HepG2 (cell line): Measurements from ENCODE around the gene ABCC2. TPM values are rescaled to one million over a fixed set of nuclear protein-coding genes. Genes with fewer than 3 reads are reported as not detected.

Experiments
- FOXK2 ChIP-seq: fragments of 450-650 bp; IDR thresholded peaks from 2 replicates; pipeline ENCODE4 v1.6.1; 2016
- FOXP1 ChIP-seq, 2 experiments: fragments of 450-650 bp in 1 of 2; IDR thresholded peaks; 2 replicates each; pipeline ENCODE4 v1.6.1; 2017 to 2018; ENCODE audit warnings: antibody characterized with exemption in 1 of 2
- HDAC2 ChIP-seq: sonication (generic); formaldehyde crosslinking; IDR thresholded peaks from 2 replicates; pipeline ENCODE4 v1.4.0; 2020; ENCODE audit warnings: missing genetic modification reagents
- KDM2A ChIP-seq: sonication (generic); formaldehyde crosslinking; IDR thresholded peaks from 2 replicates; pipeline ENCODE4 v1.4.0; 2020; ENCODE audit warnings: low read depth, missing genetic modification reagents, borderline replicate concordance
- MED1 ChIP-seq: sonication (generic); formaldehyde crosslinking; IDR thresholded peaks from 2 replicates; pipeline ENCODE4 v1.4.0; 2020; ENCODE audit warnings: missing genetic modification reagents
- NR2F2 ChIP-seq: IDR thresholded peaks from 2 replicates; pipeline ENCODE4 v1.6.1; 2012; ENCODE audit warnings: low read depth, inconsistent platforms, borderline replicate concordance
- POGZ ChIP-seq: sonication (generic); formaldehyde crosslinking; IDR thresholded peaks from 2 replicates; pipeline ENCODE4 v1.4.0; 2020; ENCODE audit warnings: mild to moderate bottlenecking, missing genetic modification reagents
- POLR2AphosphoS2 ChIP-seq: IDR thresholded peaks from 2 replicates; pipeline ENCODE4 v1.6.1; 2011; ENCODE audit warnings: low read depth, low read length, improper control_type of control experiment
- TEAD2 ChIP-seq: sonication (generic); formaldehyde crosslinking; IDR thresholded peaks from 2 replicates; pipeline ENCODE4 v1.9.0; 2021; ENCODE audit warnings: missing genetic modification reagents
- ZNF101 ChIP-seq: sonication (generic); formaldehyde crosslinking; IDR thresholded peaks from 2 replicates; pipeline ENCODE4 v1.4.0; 2020; ENCODE audit warnings: mild to moderate bottlenecking, low read depth, missing genetic modification reagents, borderline replicate concordance
- ZNF225 ChIP-seq: sonication (generic); formaldehyde crosslinking; IDR thresholded peaks from 2 replicates; pipeline ENCODE4 v1.4.0; 2020; ENCODE audit warnings: mild to moderate bottlenecking, missing genetic modification reagents
- ZNF292 ChIP-seq: sonication (generic); formaldehyde crosslinking; IDR thresholded peaks from 2 replicates; pipeline ENCODE4 v1.8.1; 2022; ENCODE audit warnings: mild to moderate bottlenecking, low read depth, missing genetic modification reagents, borderline replicate concordance
- ZNF552 ChIP-seq: sonication (generic); formaldehyde crosslinking; IDR thresholded peaks from 2 replicates; pipeline ENCODE4 v1.9.0; 2022; ENCODE audit warnings: missing genetic modification reagents, mild to moderate bottlenecking, borderline replicate concordance
- ZNF616 ChIP-seq: sonication (generic); formaldehyde crosslinking; IDR thresholded peaks from 2 replicates; pipeline ENCODE4 v1.5.0; 2020; ENCODE audit warnings: low read depth, mild to moderate bottlenecking, missing genetic modification reagents
- ZNF619 ChIP-seq: sonication (generic); formaldehyde crosslinking; IDR thresholded peaks from 2 replicates; pipeline ENCODE4 v1.4.0; 2020; ENCODE audit warnings: mild to moderate bottlenecking, missing genetic modification reagents
- ZNF629 ChIP-seq: sonication (generic); formaldehyde crosslinking; conservative IDR thresholded peaks from 2 replicates; pipeline ENCODE4 v1.5.0; 2020; ENCODE audit warnings: missing genetic modification reagents
- ZNF7 ChIP-seq: IDR thresholded peaks from 2 replicates; pipeline ENCODE4 v1.6.1; 2016; ENCODE audit warnings: missing biosample characterization, missing genetic modification reagents
- ZSCAN20 ChIP-seq: sonication (generic); formaldehyde crosslinking; IDR thresholded peaks from 2 replicates; pipeline ENCODE4 v1.4.0; 2020; ENCODE audit warnings: missing genetic modification reagents, mild to moderate bottlenecking, borderline replicate concordance
- polyA plus RNA-seq, 8 experiments: library from polyadenylated mRNA; depleted of rRNA in 3 of 8; stranded (reverse) in 7 of 8; unstranded in 1 of 8; fragments of >200 nt; fragmentation: Illumina TruSeq in 4 of 8; extraction: Trizol in 4 of 8; gene quantifications; 2 replicates each; pipeline versions ENCODE4 v1.2.1 to v1.2.3, GENCODE V29; 2011 to 2016; ENCODE audit warnings: low read depth in 4 of 8, missing spikeins in 1 of 8, mixed read lengths in 1 of 8; ENCODE audit not compliant: insufficient read depth in 1 of 8
- total RNA-seq, 5 experiments: library from RNA; depleted of rRNA; stranded (reverse); fragments of >200 nt; fragmentation: Illumina TruSeq; extraction: Trizol; gene quantifications; 2 replicates each; pipeline ENCODE4 v1.2.3, GENCODE V29; 2016; ENCODE audit warnings: low read depth in 1 of 5
- TF ChIP-seq, protein P1 (sequence below): IDR thresholded peaks from 2 replicates; pipeline ENCODE4 v1.6.1; 2016; ENCODE audit warnings: mild to moderate bottlenecking, missing biosample characterization, missing genetic modification reagents
- TF ChIP-seq, protein P2 (sequence below): sonication (generic); formaldehyde crosslinking; IDR thresholded peaks from 2 replicates; pipeline ENCODE4 v1.5.0; 2020; ENCODE audit warnings: missing genetic modification reagents, mild to moderate bottlenecking, borderline replicate concordance
- TF ChIP-seq, protein P3 (sequence below): sonication (generic); formaldehyde crosslinking; IDR thresholded peaks from 2 replicates; pipeline ENCODE4 v1.4.0; 2020; ENCODE audit warnings: missing genetic modification reagents
- TF ChIP-seq, protein P4 (sequence below): sonication (generic); formaldehyde crosslinking; IDR thresholded peaks from 2 replicates; pipeline ENCODE4 v1.4.0; 2020; ENCODE audit warnings: missing genetic modification reagents, borderline replicate concordance

ABCC2 gene
- total and polyA plus RNA-seq, 2 of the 13 experiments (the other 11 are each of a cell fraction or from before 2014, with no cell fraction given): 181 to 497 TPM

DNA sequence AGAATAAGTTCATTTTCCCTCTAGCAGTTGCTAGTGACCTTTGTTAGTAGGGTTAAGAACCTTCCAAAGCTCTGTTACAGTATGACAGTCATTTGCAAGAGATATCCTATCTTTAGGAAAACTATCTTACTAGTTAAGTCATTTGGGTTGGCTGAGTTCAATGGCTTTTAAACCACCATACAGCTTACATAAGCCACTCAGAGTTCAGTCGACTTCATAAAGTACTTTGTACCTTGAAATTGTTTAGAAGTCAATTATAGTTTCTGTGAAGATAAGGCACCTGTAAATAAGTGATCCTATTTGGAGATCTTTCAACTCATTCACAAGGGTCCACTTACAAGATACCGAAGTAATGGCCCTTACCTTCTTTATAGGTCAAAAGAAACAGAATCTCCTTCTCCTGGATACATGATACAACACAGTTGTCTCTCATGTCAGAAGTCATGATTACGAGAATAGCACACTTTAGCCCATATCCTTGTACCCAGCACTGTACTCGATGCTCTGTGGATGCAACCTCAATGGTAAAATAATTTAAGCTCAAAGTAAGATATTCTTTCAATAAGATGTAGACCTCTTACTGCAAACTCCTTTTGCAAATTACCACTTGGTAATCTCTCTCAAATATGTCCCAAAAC is 11.9 kb upstream of the ABCC2 start (continued):
- TF ChIP-seq, protein P1, sequence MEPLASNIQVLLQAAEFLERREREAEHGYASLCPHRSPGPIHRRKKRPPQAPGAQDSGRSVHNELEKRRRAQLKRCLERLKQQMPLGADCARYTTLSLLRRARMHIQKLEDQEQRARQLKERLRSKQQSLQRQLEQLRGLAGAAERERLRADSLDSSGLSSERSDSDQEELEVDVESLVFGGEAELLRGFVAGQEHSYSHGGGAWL (CRISPR knock-in tag): no peak
- TF ChIP-seq FOXK2 (no peak), ZNF616 (CRISPR knock-in tag) (no peak), NR2F2 (0 out of 2 replicates have a peak, but pooled peaks have one; percentile 30), ZNF225 (CRISPR knock-in tag) (no peak), MED1 (CRISPR knock-in tag) (peak; percentile 86), POGZ (no peak; the same call in none of the 2 replicates), ZNF629 (no peak), POLR2AphosphoS2 (no peak), ZNF292 (CRISPR knock-in tag) (no peak), HDAC2 (CRISPR knock-in tag) (0 out of 2 replicates have a peak, but pooled peaks have one; percentile 42), ZNF552 (CRISPR knock-in tag) (no peak), ZNF619 (CRISPR knock-in tag) (no peak), ZSCAN20 (0 out of 2 replicates have a peak, but pooled peaks have one; percentile 68), ZNF7 (CRISPR knock-in tag) (no peak), ZNF101 (CRISPR knock-in tag) (no peak), FOXP1 (IDR thresholded peaks at IDR 0.05) (no peak), FOXP1 (CRISPR knock-in tag; IDR thresholded peaks at IDR 0.05) (peak; percentile 84), KDM2A (no peak), TEAD2 (CRISPR knock-in tag) (no peak)
- TF ChIP-seq, protein P2, sequence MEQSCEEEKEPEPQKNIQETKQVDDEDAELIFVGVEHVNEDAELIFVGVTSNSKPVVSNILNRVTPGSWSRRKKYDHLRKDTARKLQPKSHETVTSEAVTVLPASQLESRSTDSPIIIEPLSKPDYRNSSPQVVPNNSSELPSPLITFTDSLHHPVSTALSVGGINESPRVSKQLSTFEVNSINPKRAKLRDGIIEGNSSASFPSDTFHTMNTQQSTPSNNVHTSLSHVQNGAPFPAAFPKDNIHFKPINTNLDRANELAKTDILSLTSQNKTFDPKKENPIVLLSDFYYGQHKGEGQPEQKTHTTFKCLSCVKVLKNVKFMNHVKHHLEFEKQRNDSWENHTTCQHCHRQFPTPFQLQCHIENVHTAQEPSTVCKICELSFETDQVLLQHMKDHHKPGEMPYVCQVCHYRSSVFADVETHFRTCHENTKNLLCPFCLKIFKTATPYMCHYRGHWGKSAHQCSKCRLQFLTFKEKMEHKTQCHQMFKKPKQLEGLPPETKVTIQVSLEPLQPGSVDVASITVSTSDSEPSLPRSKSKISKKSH (CRISPR knock-in tag): no peak
- TF ChIP-seq, protein P3, sequence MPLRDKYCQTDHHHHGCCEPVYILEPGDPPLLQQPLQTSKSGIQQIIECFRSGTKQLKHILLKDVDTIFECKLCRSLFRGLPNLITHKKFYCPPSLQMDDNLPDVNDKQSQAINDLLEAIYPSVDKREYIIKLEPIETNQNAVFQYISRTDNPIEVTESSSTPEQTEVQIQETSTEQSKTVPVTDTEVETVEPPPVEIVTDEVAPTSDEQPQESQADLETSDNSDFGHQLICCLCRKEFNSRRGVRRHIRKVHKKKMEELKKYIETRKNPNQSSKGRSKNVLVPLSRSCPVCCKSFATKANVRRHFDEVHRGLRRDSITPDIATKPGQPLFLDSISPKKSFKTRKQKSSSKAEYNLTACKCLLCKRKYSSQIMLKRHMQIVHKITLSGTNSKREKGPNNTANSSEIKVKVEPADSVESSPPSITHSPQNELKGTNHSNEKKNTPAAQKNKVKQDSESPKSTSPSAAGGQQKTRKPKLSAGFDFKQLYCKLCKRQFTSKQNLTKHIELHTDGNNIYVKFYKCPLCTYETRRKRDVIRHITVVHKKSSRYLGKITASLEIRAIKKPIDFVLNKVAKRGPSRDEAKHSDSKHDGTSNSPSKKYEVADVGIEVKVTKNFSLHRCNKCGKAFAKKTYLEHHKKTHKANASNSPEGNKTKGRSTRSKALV (CRISPR knock-in tag): 0 out of 2 replicates have a peak, but pooled peaks have one; percentile 50
- TF ChIP-seq, protein P4, sequence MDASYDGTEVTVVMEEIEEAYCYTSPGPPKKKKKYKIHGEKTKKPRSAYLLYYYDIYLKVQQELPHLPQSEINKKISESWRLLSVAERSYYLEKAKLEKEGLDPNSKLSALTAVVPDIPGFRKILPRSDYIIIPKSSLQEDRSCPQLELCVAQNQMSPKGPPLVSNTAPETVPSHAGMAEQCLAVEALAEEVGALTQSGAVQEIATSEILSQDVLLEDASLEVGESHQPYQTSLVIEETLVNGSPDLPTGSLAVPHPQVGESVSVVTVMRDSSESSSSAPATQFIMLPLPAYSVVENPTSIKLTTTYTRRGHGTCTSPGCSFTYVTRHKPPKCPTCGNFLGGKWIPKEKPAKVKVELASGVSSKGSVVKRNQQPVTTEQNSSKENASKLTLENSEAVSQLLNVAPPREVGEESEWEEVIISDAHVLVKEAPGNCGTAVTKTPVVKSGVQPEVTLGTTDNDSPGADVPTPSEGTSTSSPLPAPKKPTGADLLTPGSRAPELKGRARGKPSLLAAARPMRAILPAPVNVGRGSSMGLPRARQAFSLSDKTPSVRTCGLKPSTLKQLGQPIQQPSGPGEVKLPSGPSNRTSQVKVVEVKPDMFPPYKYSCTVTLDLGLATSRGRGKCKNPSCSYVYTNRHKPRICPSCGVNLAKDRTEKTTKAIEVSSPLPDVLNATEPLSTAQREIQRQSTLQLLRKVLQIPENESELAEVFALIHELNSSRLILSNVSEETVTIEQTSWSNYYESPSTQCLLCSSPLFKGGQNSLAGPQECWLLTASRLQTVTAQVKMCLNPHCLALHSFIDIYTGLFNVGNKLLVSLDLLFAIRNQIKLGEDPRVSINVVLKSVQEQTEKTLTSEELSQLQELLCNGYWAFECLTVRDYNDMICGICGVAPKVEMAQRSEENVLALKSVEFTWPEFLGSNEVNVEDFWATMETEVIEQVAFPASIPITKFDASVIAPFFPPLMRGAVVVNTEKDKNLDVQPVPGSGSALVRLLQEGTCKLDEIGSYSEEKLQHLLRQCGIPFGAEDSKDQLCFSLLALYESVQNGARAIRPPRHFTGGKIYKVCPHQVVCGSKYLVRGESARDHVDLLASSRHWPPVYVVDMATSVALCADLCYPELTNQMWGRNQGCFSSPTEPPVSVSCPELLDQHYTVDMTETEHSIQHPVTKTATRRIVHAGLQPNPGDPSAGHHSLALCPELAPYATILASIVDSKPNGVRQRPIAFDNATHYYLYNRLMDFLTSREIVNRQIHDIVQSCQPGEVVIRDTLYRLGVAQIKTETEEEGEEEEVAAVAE (CRISPR knock-in tag): no peak
